Astrocyte (in vitro differentiated cells and primary cell): ENCODE data around the gene TMEM200C. TPM values are rescaled to one million over a fixed set of nuclear protein-coding genes. Genes with fewer than 3 reads are reported as not detected.

Source experiments
- DNase-seq: peaks from one replicate; pipeline ENCODE4 v3.0.0-alpha.2; 2010; ENCODE audit warnings: low read depth
- FAIRE-seq: peaks from 2 replicates; lab custom pipeline; 2011; peaks lifted over from hg19 to GRCh38; lab: Jason Lieb, UNC
- H2AFZ ChIP-seq: 2 replicates; pipeline ENCODE4 v1.6.0; 2012; ENCODE audit warnings: low read depth, low read length, inconsistent platforms
- H3K27ac ChIP-seq: 2 replicates; pipeline ENCODE4 v1.5.1; 2011; ENCODE audit warnings: low read depth, low read length, inconsistent platforms
- H3K27me3 ChIP-seq: 2 replicates; pipeline ENCODE4 v1.6.0; 2011; ENCODE audit warnings: low read length, inconsistent platforms; ENCODE audit not compliant: insufficient read depth
- H3K36me3 ChIP-seq: 2 replicates; pipeline ENCODE4 v1.5.1; 2011; ENCODE audit warnings: low read length, inconsistent platforms; ENCODE audit not compliant: insufficient read depth
- H3K4me1 ChIP-seq: 2 replicates; pipeline ENCODE4 v1.5.1; 2011; ENCODE audit warnings: low read length, inconsistent platforms; ENCODE audit not compliant: insufficient read depth
- H3K4me2 ChIP-seq: 2 replicates; pipeline ENCODE4 v1.6.0; 2012; ENCODE audit warnings: low read length, inconsistent platforms
- H3K4me3 ChIP-seq: 2 replicates; pipeline ENCODE4 v1.5.1; 2011; ENCODE audit warnings: low read depth, mild to moderate bottlenecking, low read length, inconsistent platforms; ENCODE audit not compliant: insufficient read depth
- H3K79me2 ChIP-seq: 2 replicates; pipeline ENCODE4 v1.6.0; 2012; ENCODE audit warnings: mild to moderate bottlenecking, low read length, inconsistent platforms; ENCODE audit not compliant: insufficient read depth
- H3K9ac ChIP-seq: 2 replicates; pipeline ENCODE4 v1.6.0; 2012; ENCODE audit warnings: mild to moderate bottlenecking, low read length, inconsistent platforms
- H3K9me3 ChIP-seq: 2 replicates; pipeline ENCODE4 v1.5.1; 2012; ENCODE audit warnings: low read depth, mild to moderate bottlenecking, low read length, inconsistent platforms; ENCODE audit not compliant: insufficient read depth
- H4K20me1 ChIP-seq: 2 replicates; pipeline ENCODE4 v1.6.0; 2012; ENCODE audit warnings: low read length, inconsistent platforms; ENCODE audit not compliant: insufficient read depth
- H3K27ac Mint-ChIP-seq: one replicate; pipeline ENCODE4 v1.8.0; 2021; ENCODE audit warnings: mild to moderate bottlenecking, mixed read lengths; ENCODE audit not compliant: unreplicated experiment
- H3K27me3 Mint-ChIP-seq: one replicate; pipeline ENCODE4 v1.8.0; 2021; ENCODE audit warnings: low read depth, mixed read lengths; ENCODE audit not compliant: unreplicated experiment
- H3K36me3 Mint-ChIP-seq: one replicate; pipeline ENCODE4 v1.8.0; 2021; ENCODE audit warnings: low read depth, mixed read lengths; ENCODE audit not compliant: unreplicated experiment
- H3K4me1 Mint-ChIP-seq: one replicate; pipeline ENCODE4 v1.8.0; 2021; ENCODE audit warnings: low read depth, mixed read lengths; ENCODE audit not compliant: unreplicated experiment
- H3K4me3 Mint-ChIP-seq: one replicate; pipeline ENCODE4 v1.8.0; 2021; ENCODE audit warnings: mild to moderate bottlenecking, moderate library complexity, mixed read lengths; ENCODE audit not compliant: unreplicated experiment
- H3K9me3 Mint-ChIP-seq: one replicate; pipeline ENCODE4 v1.8.0; 2021; ENCODE audit warnings: mild to moderate bottlenecking, mixed read lengths; ENCODE audit not compliant: unreplicated experiment
- CTCF ChIP-seq: IDR thresholded peaks from 2 replicates; pipeline ENCODE4 v1.5.1; 2011; ENCODE audit warnings: low read depth, mild to moderate bottlenecking, inconsistent platforms, low read length, moderate library complexity; ENCODE audit not compliant: insufficient read depth
- EZH2 ChIP-seq: IDR thresholded peaks from 2 replicates; pipeline ENCODE4 v1.6.1; 2012; ENCODE audit warnings: mild to moderate bottlenecking, low read length, inconsistent platforms; ENCODE audit not compliant: insufficient read depth
- total RNA-seq: library from RNA; stranded (reverse); gene quantifications from 2 replicates; pipeline ENCODE4 v1.2.1, GENCODE V29; 2021

The TMEM200C gene
- total RNA-seq, 1 donor from 2014 or later = 11.3 TPM

GRCh38 chr18:5918205-5918858, 23.0 kb upstream of the TMEM200C start:
- H4K20me1 ChIP-seq = no peaks in the 10 kb centered on the region
- Mint-ChIP-seq H3K27ac (no peak overlapping the region), H3K4me1 (peaks cover 16% of the 10 kb centered on the region), H3K9me3 (no peaks in the 10 kb centered on the region), H3K36me3 (peaks cover 2% of the 10 kb centered on the region), H3K27me3 (peaks cover 2% of the 10 kb centered on the region), H3K4me3 (no peak overlapping the region)
- no peak overlapping the region for H2AFZ ChIP-seq
- no peak for TF ChIP-seq CTCF
- no peak for TF ChIP-seq EZH2
- no peak overlapping the region for H3K4me2 ChIP-seq
- no peak overlapping the region for H3K9ac ChIP-seq
- no peaks in the 10 kb centered on the region for H3K27me3 ChIP-seq
- H3K4me1 ChIP-seq = no peaks in the 10 kb centered on the region
- no peaks in the 10 kb centered on the region for H3K9me3 ChIP-seq
- H3K4me3 ChIP-seq = no peak overlapping the region
- no peaks in the 10 kb centered on the region for H3K79me2 ChIP-seq
- DNase-seq (no peak), FAIRE-seq (no peak)
- no peak overlapping the region for H3K27ac ChIP-seq
- H3K36me3 ChIP-seq = no peaks in the 10 kb centered on the region

GRCh38 chr18:5914951-5915350, 19.6 kb upstream of the TMEM200C start:
- no peaks in the 10 kb centered on the region for H3K79me2 ChIP-seq
- H3K36me3 ChIP-seq = no peaks in the 10 kb centered on the region
- no peaks in the 10 kb centered on the region for H3K9me3 Mint-ChIP-seq
- no peak for TF ChIP-seq CTCF
- no peak for TF ChIP-seq EZH2
- no peaks in the 10 kb centered on the region for H3K4me1 ChIP-seq
- FAIRE-seq = no peak
- H3K4me3 Mint-ChIP-seq = no peak overlapping the region
- no peak overlapping the region for H3K4me3 ChIP-seq
- no peak overlapping the region for H3K9ac ChIP-seq
- H3K27ac Mint-ChIP-seq = no peak overlapping the region
- H3K9me3 ChIP-seq = no peaks in the 10 kb centered on the region
- H3K36me3 Mint-ChIP-seq = peaks cover 4% of the 10 kb centered on the region
- H2AFZ ChIP-seq = no peak overlapping the region
- H3K27ac ChIP-seq = no peak overlapping the region
- no peaks in the 10 kb centered on the region for H3K27me3 Mint-ChIP-seq
- H4K20me1 ChIP-seq = no peaks in the 10 kb centered on the region
- peaks cover 7% of the 10 kb centered on the region for H3K4me1 Mint-ChIP-seq
- DNase-seq = no peak
- no peak overlapping the region for H3K4me2 ChIP-seq
- H3K27me3 ChIP-seq = no peaks in the 10 kb centered on the region

GRCh38 chr18:5914016-5914415, 18.7 kb upstream of the TMEM200C start:
- Mint-ChIP-seq H3K4me3 (no peak overlapping the region), H3K4me1 (peaks cover 15% of the 10 kb centered on the region), H3K9me3 (no peaks in the 10 kb centered on the region), H3K27me3 (no peaks in the 10 kb centered on the region), H3K36me3 (peaks cover 3% of the 10 kb centered on the region), H3K27ac (no peak overlapping the region)
- Histone ChIP-seq H3K4me2 (no peak overlapping the region), H3K79me2 (no peaks in the 10 kb centered on the region), H3K9ac (no peak overlapping the region), H3K4me3 (no peak overlapping the region), H3K36me3 (no peaks in the 10 kb centered on the region), H3K27ac (no peak overlapping the region), H4K20me1 (no peaks in the 10 kb centered on the region), H3K27me3 (no peaks in the 10 kb centered on the region), H3K9me3 (no peaks in the 10 kb centered on the region), H2AFZ (no peak overlapping the region), H3K4me1 (no peaks in the 10 kb centered on the region)
- DNase-seq = no peak
- TF ChIP-seq CTCF (no peak), EZH2 (no peak)
- FAIRE-seq = no peak
